Neural cell (in vitro differentiated cells): ENCODE data around the gene DCTN3.

Source experiments
- EZH2 ChIP-seq: fragments of 200-600, 300-800 bp; shearing (Covaris generic), sonication (generic); IDR thresholded peaks from 2 replicates; pipeline ENCODE4 v1.6.1; 2014; ENCODE audit warnings: antibody characterized with exemption, low read length, borderline replicate concordance, mild to moderate bottlenecking; ENCODE audit not compliant: insufficient read depth, poor library complexity, severe bottlenecking
- POLR2AphosphoS5 ChIP-seq: IDR thresholded peaks from 2 replicates; pipeline ENCODE4 v1.6.1; 2012
- SMC3 ChIP-seq: fragments of 450-650 bp; conservative IDR thresholded peaks from 2 replicates; pipeline ENCODE4 v1.6.1; 2014; ENCODE audit warnings: antibody characterized with exemption, mild to moderate bottlenecking, moderate library complexity; ENCODE audit not compliant: poor library complexity
- TAF1 ChIP-seq: IDR thresholded peaks from 2 replicates; pipeline ENCODE4 v1.6.1; 2012; ENCODE audit warnings: low read depth
- TF ChIP-seq, protein P1 (sequence below): fragments of 450-650 bp; IDR thresholded peaks from 2 replicates; pipeline ENCODE4 v1.5.1; 2014; ENCODE audit warnings: antibody characterized with exemption, mild to moderate bottlenecking, moderate library complexity; ENCODE audit not compliant: poor library complexity, severe bottlenecking
- TF ChIP-seq, protein P2 (sequence below): IDR thresholded peaks from 2 replicates; pipeline ENCODE4 v1.6.1; 2012; ENCODE audit warnings: borderline replicate concordance

DNA sequence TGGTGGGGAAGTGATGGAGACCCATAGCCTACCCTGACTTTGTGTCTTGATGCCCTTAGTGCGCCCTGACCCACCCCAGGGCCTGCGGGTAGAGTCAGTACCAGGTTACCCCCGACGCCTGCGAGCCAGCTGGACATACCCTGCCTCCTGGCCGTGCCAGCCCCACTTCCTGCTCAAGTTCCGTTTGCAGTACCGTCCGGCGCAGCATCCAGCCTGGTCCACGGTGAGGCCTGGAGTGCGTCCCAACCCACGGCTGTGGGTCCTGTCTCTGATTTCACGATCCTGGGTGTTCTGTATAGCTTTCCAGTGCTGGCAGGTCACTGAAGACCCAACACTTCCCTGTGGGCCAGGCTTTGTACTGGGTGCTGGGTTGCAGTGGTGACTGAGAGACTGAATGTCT lies 38.2 kb upstream of the DCTN3 start:
- TF ChIP-seq SMC3 (no peak), POLR2AphosphoS5 (no peak), TAF1 (no peak), EZH2 (no peak)
- TF ChIP-seq, protein P1, sequence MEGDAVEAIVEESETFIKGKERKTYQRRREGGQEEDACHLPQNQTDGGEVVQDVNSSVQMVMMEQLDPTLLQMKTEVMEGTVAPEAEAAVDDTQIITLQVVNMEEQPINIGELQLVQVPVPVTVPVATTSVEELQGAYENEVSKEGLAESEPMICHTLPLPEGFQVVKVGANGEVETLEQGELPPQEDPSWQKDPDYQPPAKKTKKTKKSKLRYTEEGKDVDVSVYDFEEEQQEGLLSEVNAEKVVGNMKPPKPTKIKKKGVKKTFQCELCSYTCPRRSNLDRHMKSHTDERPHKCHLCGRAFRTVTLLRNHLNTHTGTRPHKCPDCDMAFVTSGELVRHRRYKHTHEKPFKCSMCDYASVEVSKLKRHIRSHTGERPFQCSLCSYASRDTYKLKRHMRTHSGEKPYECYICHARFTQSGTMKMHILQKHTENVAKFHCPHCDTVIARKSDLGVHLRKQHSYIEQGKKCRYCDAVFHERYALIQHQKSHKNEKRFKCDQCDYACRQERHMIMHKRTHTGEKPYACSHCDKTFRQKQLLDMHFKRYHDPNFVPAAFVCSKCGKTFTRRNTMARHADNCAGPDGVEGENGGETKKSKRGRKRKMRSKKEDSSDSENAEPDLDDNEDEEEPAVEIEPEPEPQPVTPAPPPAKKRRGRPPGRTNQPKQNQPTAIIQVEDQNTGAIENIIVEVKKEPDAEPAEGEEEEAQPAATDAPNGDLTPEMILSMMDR: no peak
- TF ChIP-seq, protein P2, sequence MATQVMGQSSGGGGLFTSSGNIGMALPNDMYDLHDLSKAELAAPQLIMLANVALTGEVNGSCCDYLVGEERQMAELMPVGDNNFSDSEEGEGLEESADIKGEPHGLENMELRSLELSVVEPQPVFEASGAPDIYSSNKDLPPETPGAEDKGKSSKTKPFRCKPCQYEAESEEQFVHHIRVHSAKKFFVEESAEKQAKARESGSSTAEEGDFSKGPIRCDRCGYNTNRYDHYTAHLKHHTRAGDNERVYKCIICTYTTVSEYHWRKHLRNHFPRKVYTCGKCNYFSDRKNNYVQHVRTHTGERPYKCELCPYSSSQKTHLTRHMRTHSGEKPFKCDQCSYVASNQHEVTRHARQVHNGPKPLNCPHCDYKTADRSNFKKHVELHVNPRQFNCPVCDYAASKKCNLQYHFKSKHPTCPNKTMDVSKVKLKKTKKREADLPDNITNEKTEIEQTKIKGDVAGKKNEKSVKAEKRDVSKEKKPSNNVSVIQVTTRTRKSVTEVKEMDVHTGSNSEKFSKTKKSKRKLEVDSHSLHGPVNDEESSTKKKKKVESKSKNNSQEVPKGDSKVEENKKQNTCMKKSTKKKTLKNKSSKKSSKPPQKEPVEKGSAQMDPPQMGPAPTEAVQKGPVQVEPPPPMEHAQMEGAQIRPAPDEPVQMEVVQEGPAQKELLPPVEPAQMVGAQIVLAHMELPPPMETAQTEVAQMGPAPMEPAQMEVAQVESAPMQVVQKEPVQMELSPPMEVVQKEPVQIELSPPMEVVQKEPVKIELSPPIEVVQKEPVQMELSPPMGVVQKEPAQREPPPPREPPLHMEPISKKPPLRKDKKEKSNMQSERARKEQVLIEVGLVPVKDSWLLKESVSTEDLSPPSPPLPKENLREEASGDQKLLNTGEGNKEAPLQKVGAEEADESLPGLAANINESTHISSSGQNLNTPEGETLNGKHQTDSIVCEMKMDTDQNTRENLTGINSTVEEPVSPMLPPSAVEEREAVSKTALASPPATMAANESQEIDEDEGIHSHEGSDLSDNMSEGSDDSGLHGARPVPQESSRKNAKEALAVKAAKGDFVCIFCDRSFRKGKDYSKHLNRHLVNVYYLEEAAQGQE: no peak
